Endodermal cell (in vitro differentiated cells): ENCODE measurements around the gene POC1A. TPM values are rescaled to one million over a fixed set of nuclear protein-coding genes. Genes with fewer than 3 reads are reported as not detected.

Source experiments
- DNase-seq: peaks from one replicate; pipeline ENCODE4 v3.0.0-alpha.2; 2017
- H3K27ac ChIP-seq: 2 replicates; pipeline ENCODE4 v1.5.1; 2013; ENCODE audit warnings: mild to moderate bottlenecking, low read depth, low read length, moderate library complexity
- H3K27me3 ChIP-seq: 2 replicates; pipeline ENCODE4 v1.6.1; 2013; ENCODE audit warnings: mild to moderate bottlenecking, low read length, moderate library complexity; ENCODE audit not compliant: insufficient read depth, control insufficient read depth, poor library complexity, severe bottlenecking
- H3K36me3 ChIP-seq: 2 replicates; pipeline ENCODE4 v1.7.0; 2013; ENCODE audit warnings: mild to moderate bottlenecking, low read length, moderate library complexity; ENCODE audit not compliant: control insufficient read depth, insufficient read depth
- H3K4me1 ChIP-seq: one replicate; pipeline ENCODE4 v1.7.0; 2013; ENCODE audit warnings: low read length; ENCODE audit not compliant: control insufficient read depth, insufficient read depth
- H3K4me3 ChIP-seq: 2 replicates; pipeline ENCODE4 v1.5.1; 2013; ENCODE audit warnings: mild to moderate bottlenecking, low read length, moderate library complexity
- H3K9ac ChIP-seq: 2 replicates; pipeline ENCODE4 v1.6.1; 2013; ENCODE audit warnings: mild to moderate bottlenecking, low read length, moderate library complexity; ENCODE audit not compliant: poor library complexity, severe bottlenecking; ENCODE audit errors: extremely low read depth
- H3K9me3 ChIP-seq: 2 replicates; pipeline ENCODE4 v1.6.1; 2013; ENCODE audit warnings: mild to moderate bottlenecking, low read length, moderate library complexity; ENCODE audit not compliant: control insufficient read depth
- H3K27ac Mint-ChIP-seq: 2 replicates; pipeline ENCODE4 v1.8.0; 2020; ENCODE audit warnings: mixed read lengths
- H3K27me3 Mint-ChIP-seq: 2 replicates; pipeline ENCODE4 v1.8.0; 2021; ENCODE audit warnings: mild to moderate bottlenecking, mixed read lengths; ENCODE audit not compliant: insufficient read depth
- H3K36me3 Mint-ChIP-seq: 2 replicates; pipeline ENCODE4 v1.8.0; 2020; ENCODE audit warnings: low read depth, mixed read lengths
- H3K4me1 Mint-ChIP-seq: 2 replicates; pipeline ENCODE4 v1.8.0; 2020; ENCODE audit warnings: mixed read lengths
- H3K4me3 Mint-ChIP-seq: 2 replicates; pipeline ENCODE4 v1.8.0; 2020; ENCODE audit warnings: mild to moderate bottlenecking, moderate library complexity, mixed read lengths
- H3K9me3 Mint-ChIP-seq: 2 replicates; pipeline ENCODE4 v1.8.0; 2020; ENCODE audit warnings: mild to moderate bottlenecking, mixed read lengths
- CTCF ChIP-seq: fragments of 200-600 bp; sonication (generic); conservative IDR thresholded peaks from 2 replicates; pipeline ENCODE4 v1.5.0; 2021; ENCODE audit warnings: antibody characterized with exemption, mild to moderate bottlenecking
- WGBS, 2 experiments: methylation state at CpG; one replicate each; pipeline versions ENCODE4 v1.1.5 to v1.1.7; 2013; ENCODE audit warnings: missing lambda C conversion rate in 2 of 2, mixed read lengths in 1 of 2; ENCODE audit not compliant: insufficient coverage in 1 of 2, insufficient read length in 1 of 2; 5-methylcytosine and 5-hydroxymethylcytosine counted together
- total RNA-seq, 2 donors: library from RNA; stranded (reverse); fragmentation: NEBNext Ultra II Directional in 1 of 2; extraction: Animal tissue kit (Norgen Biotek cat#: 25700) in 1 of 2; gene quantifications; 2 replicates in 1 of 2; 3 replicates in 1 of 2; pipeline ENCODE4 v1.2.1, GENCODE V29; 2021

POC1A gene
- total RNA-seq, 2 donors from 2014 or later = 19.7 to 24.0 TPM

GRCh38 chr3:52182691-52183090, 28.5 kb upstream of the POC1A start:
- Mint-ChIP-seq H3K9me3 (no peaks in the 10 kb centered on the region), H3K4me1 (peaks cover 6% of the 10 kb centered on the region)
- no peak for TF ChIP-seq CTCF

GRCh38 chr3:52182196-52182595, 28.0 kb upstream of the POC1A start:
- DNase-seq = no peak

More at GRCh38 chr3:52182691-52183090, 28.5 kb upstream of the POC1A start:
- no peak overlapping the region for H3K27ac Mint-ChIP-seq
- Histone ChIP-seq H3K36me3 (no peaks in the 10 kb centered on the region), H3K9ac (no peak overlapping the region), H3K9me3 (no peaks in the 10 kb centered on the region), H3K27ac (no peak overlapping the region), H3K4me3 (no peak overlapping the region), H3K27me3 (no peaks in the 10 kb centered on the region), H3K4me1 (no peaks in the 10 kb centered on the region)
- WGBS, 2 experiments = 90 to 100% methylated on average over 2 to 4 of the region's 4 CpGs
- H3K27me3 Mint-ChIP-seq = no peaks in the 10 kb centered on the region
- no peaks in the 10 kb centered on the region for H3K36me3 Mint-ChIP-seq
- H3K4me3 Mint-ChIP-seq = no peak overlapping the region
- no peak for DNase-seq

GRCh38 chr3:52181543-52181942, 27.3 kb upstream of the POC1A start:
- Histone ChIP-seq H3K27ac (no peak overlapping the region), H3K36me3 (no peaks in the 10 kb centered on the region), H3K9me3 (no peaks in the 10 kb centered on the region), H3K27me3 (no peaks in the 10 kb centered on the region), H3K9ac (no peak overlapping the region), H3K4me1 (no peaks in the 10 kb centered on the region), H3K4me3 (no peak overlapping the region)
- H3K9me3 Mint-ChIP-seq = no peaks in the 10 kb centered on the region
- WGBS, 2 experiments = 68 to 75% methylated on average over 2 to 4 of the region's 4 CpGs
- H3K36me3 Mint-ChIP-seq = no peaks in the 10 kb centered on the region
- no peak overlapping the region for H3K4me3 Mint-ChIP-seq
- H3K27ac Mint-ChIP-seq = no peak overlapping the region
- no peak for DNase-seq
- H3K27me3 Mint-ChIP-seq = no peaks in the 10 kb centered on the region
- peaks cover 6% of the 10 kb centered on the region for H3K4me1 Mint-ChIP-seq
- TF ChIP-seq CTCF = no peak

More at GRCh38 chr3:52182196-52182595, 28.0 kb upstream of the POC1A start:
- no peaks in the 10 kb centered on the region for H3K9me3 Mint-ChIP-seq
- no peak overlapping the region for H3K9ac ChIP-seq
- no peaks in the 10 kb centered on the region for H3K27me3 ChIP-seq
- H3K4me3 Mint-ChIP-seq = no peak overlapping the region
- H3K4me3 ChIP-seq = no peak overlapping the region
- 93 to 100% methylated on average over 4 to 5 of the region's 5 CpGs for WGBS, 2 experiments
- H3K4me1 Mint-ChIP-seq = peaks cover 6% of the 10 kb centered on the region
- no peaks in the 10 kb centered on the region for H3K9me3 ChIP-seq
- no peaks in the 10 kb centered on the region for H3K4me1 ChIP-seq
- H3K27ac Mint-ChIP-seq = no peak overlapping the region
- no peaks in the 10 kb centered on the region for H3K27me3 Mint-ChIP-seq
- no peak overlapping the region for H3K27ac ChIP-seq
- TF ChIP-seq CTCF = no peak
- no peaks in the 10 kb centered on the region for H3K36me3 Mint-ChIP-seq
- no peaks in the 10 kb centered on the region for H3K36me3 ChIP-seq
